Large intestine (tissue), 3 donors: ENCODE measurements around the gene CYP3A4. TPM values are rescaled to one million over a fixed set of nuclear protein-coding genes. Genes with fewer than 3 reads are reported as not detected.
A peak's percentile ranks its signal among the peaks of the same experiment; 100 is the strongest.
"Not testable (repeated sequence)": the region's sequence is repeated elsewhere in the genome, so short reads cannot be mapped to it uniquely, and the experiment has no call there.

ENCODE experiments used
- DNase-seq, 2 donors: peaks; one replicate each; pipeline versions ENCODE4 v3.0.0 to v3.0.0-alpha.2; 2013
- H3K27ac ChIP-seq: one replicate; pipeline ENCODE4 v1.5.1; 2013; ENCODE audit warnings: low read length
- H3K27me3 ChIP-seq: 2 replicates; pipeline ENCODE4 v1.6.1; 2013; ENCODE audit warnings: low read length; ENCODE audit not compliant: control insufficient read depth, insufficient read depth
- H3K36me3 ChIP-seq: 2 replicates; pipeline ENCODE4 v1.6.1; 2013; ENCODE audit warnings: low read length; ENCODE audit not compliant: control insufficient read depth, insufficient read depth
- H3K4me1 ChIP-seq: one replicate; pipeline ENCODE4 v1.6.1; 2013; ENCODE audit warnings: low read length; ENCODE audit not compliant: control insufficient read depth, insufficient read depth
- H3K4me3 ChIP-seq: one replicate; pipeline ENCODE4 v1.5.1; 2013; ENCODE audit warnings: low read length
- H3K9me3 ChIP-seq: one replicate; pipeline ENCODE4 v1.6.1; 2013; ENCODE audit warnings: mild to moderate bottlenecking, low read depth, low read length, moderate library complexity; ENCODE audit not compliant: control insufficient read depth
- WGBS: methylation state at CpG from one replicate; pipeline ENCODE4 v1.1.5; 2013; ENCODE audit warnings: low lambda C conversion rate; ENCODE audit not compliant: insufficient coverage; 5-methylcytosine and 5-hydroxymethylcytosine counted together
- polyA plus RNA-seq: library from polyadenylated mRNA; unstranded; fragments of 120-200 nt; gene quantifications from one replicate; pipeline ENCODE4 v1.2.1, GENCODE V29; 2013

Gene CYP3A4
- polyA plus RNA-seq, 1 donor: 14.3 TPM

GRCh38 chr7:99728615-99729014 is 55.4 kb downstream of the CYP3A4 start:
- no peaks in the 10 kb centered on the region for H3K9me3 ChIP-seq
- no peak overlapping the region for H3K4me3 ChIP-seq
- H3K27ac ChIP-seq: peak overlapping the region; percentile 93
- no peaks in the 10 kb centered on the region for H3K27me3 ChIP-seq
- peak in 1 of 2 donors; percentile 44 for DNase-seq
- H3K36me3 ChIP-seq: no peaks in the 10 kb centered on the region
- H3K4me1 ChIP-seq: peaks cover 30% of the 10 kb centered on the region
- WGBS: no CpG with 5 or more reads among the region's 2 CpGs

- 93% methylated on average over 4 of the region's 6 CpGs for WGBS
- peaks cover 18% of the 10 kb centered on the region for H3K4me1 ChIP-seq
- H3K27me3 ChIP-seq, H3K9me3 ChIP-seq, H3K27ac ChIP-seq, DNase-seq, H3K4me3 ChIP-seq, H3K36me3 ChIP-seq: not testable (repeated sequence)
Observed at GRCh38 chr7:99723201-99723600, 60.8 kb downstream of the CYP3A4 start.

DNA sequence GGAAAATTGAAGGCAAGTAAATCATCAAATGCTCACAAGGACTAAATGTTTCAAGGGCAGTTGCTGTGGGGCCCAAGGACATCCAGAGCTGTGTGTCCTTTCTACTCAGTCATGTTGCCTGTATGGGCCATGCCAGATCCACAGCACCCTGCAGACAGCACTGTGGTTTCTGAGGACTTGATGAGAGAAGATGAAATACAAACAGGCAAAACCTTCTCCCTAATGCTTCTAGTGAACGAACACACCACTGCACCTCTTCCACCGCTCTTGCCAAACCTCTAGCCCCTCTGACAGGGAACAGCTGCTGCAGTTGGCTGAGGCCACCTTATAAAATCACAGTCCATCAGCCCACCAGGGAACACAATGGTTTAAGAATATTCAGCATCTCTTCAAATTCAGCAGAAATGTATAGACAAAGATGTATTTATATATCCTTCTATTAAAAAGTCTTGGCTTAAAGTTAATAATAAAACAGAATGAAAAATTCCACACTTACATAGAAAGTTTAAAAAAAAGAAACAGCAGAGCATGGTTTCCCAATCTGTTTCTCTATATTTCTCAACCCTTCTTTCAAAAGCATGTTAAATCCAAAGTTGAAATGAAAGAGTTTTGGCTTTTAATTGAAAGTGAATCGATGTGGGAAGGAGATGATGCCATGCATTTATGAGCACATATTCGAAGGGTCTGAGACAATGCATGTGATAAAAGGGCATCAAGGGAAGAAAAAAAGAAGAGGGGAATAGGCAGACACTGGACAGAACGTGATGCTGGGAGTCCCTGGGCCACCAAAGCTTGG is 63.0 kb downstream of the CYP3A4 start:
- Histone ChIP-seq H3K36me3 (no peaks in the 10 kb centered on the region), H3K9me3 (no peaks in the 10 kb centered on the region), H3K27ac (peak overlapping the region; percentile 73), H3K4me1 (peaks cover 14% of the 10 kb centered on the region), H3K27me3 (no peaks in the 10 kb centered on the region), H3K4me3 (no peak overlapping the region)
- no peak for DNase-seq
- 97% methylated on average over 3 of the region's 5 CpGs for WGBS

DNA sequence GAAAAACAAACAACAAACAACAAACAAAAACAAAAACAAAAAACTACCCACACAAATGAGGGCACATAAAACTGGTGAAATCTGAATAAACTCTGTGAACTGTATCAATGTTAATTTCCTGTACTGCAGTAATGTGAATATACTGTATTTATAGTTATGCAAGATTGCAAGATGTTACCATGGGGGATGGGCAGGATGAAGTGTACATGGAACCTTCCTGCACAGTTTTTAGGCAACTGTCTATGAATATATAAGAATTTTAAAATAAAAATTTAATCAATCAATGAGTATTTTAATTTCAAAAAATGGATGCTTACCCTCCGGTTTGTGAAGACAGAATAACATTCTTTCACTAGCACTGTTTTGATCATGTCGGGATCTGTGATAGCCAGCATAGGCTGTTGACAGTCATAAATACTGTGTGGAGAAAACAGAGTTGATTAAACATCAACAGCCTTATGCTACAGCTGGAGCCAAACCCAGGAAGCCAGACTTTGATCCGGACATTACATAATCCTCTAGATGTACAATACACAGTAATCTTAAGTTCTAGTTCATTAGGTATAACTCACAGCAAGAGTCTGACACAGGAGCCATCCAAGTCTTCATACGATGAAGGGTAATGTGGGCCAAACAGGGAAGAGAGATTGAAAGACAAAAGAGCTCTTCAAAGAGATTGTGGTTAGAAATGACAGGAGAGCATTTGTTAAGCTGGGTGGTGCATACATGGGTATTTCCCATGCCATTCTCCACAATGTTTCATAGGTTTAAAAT is 63.8 kb downstream of the CYP3A4 start:
- no peaks in the 10 kb centered on the region for H3K9me3 ChIP-seq
- WGBS: no CpG with 5 or more reads among the region's 4 CpGs
- peaks cover 14% of the 10 kb centered on the region for H3K4me1 ChIP-seq
- H3K4me3 ChIP-seq: no peak overlapping the region
- DNase-seq: peak; percentile 82 to 93
- peak overlapping the region; percentile 73 for H3K27ac ChIP-seq
- H3K36me3 ChIP-seq: no peaks in the 10 kb centered on the region
- H3K27me3 ChIP-seq: no peaks in the 10 kb centered on the region

- H3K27me3 ChIP-seq: no peaks in the 10 kb centered on the region
- no peaks in the 10 kb centered on the region for H3K36me3 ChIP-seq
- no peaks in the 10 kb centered on the region for H3K9me3 ChIP-seq
- no peak overlapping the region for H3K27ac ChIP-seq
- DNase-seq: no peak
- 94% methylated on average over 2 of the region's 3 CpGs for WGBS
- H3K4me1 ChIP-seq: no peaks in the 10 kb centered on the region
- no peak overlapping the region for H3K4me3 ChIP-seq
Observed at GRCh38 chr7:99713995-99714570, 69.9 kb downstream of the CYP3A4 start.

GRCh38 chr7:99709838-99710578 is 74.0 kb downstream of the CYP3A4 start:
- DNase-seq: no peak

DNA sequence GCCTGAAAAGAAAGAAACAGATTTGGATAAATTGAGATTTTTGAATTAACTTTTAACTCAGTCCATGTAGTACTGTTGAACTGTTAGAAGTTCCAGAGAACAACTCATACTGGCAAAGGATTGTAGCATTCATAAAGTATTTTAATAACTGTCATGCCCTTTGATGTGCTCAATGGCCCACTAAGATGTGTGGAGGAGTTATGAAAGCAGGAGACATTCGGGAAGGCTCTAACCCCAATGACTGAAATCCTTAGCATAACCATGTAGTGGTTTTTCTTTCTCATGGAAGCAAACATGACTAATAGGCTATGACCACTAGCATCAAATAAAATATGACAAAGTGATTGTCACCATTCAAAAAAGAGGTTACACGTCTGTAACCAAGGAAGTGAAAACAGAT is 74.7 kb downstream of the CYP3A4 start:
- Histone ChIP-seq H3K36me3 (no peaks in the 10 kb centered on the region), H3K4me1 (no peaks in the 10 kb centered on the region), H3K27ac (no peak overlapping the region), H3K4me3 (no peak overlapping the region), H3K9me3 (peaks cover 7% of the 10 kb centered on the region), H3K27me3 (no peaks in the 10 kb centered on the region)
- no peak for DNase-seq
- 100% methylated on average over 1 of the region's 2 CpGs for WGBS

More at GRCh38 chr7:99709838-99710578, 74.0 kb downstream of the CYP3A4 start:
- no CpG with 5 or more reads among the region's 2 CpGs for WGBS
- H3K4me1 ChIP-seq: no peaks in the 10 kb centered on the region
- no peak overlapping the region for H3K27ac ChIP-seq
- H3K36me3 ChIP-seq: no peaks in the 10 kb centered on the region
- H3K27me3 ChIP-seq: no peaks in the 10 kb centered on the region
- H3K9me3 ChIP-seq: peaks cover 7% of the 10 kb centered on the region
- no peak overlapping the region for H3K4me3 ChIP-seq

GRCh38 chr7:99707096-99707495 is 76.9 kb downstream of the CYP3A4 start:
- Histone ChIP-seq H3K4me3 (no peak overlapping the region), H3K27me3 (no peaks in the 10 kb centered on the region), H3K36me3 (no peaks in the 10 kb centered on the region), H3K27ac (no peak overlapping the region), H3K4me1 (no peaks in the 10 kb centered on the region), H3K9me3 (peaks cover 7% of the 10 kb centered on the region)
- peak in 1 of 2 donors; percentile 26 for DNase-seq
- no CpG with 5 or more reads among the region's 1 CpG for WGBS
